DOHH2 (cell line): ENCODE measurements around the gene PDCD2L.

Source experiments
- H3F3A ChIP-seq: fragments of 200-600 bp; sonication (generic), shearing (Covaris generic); 2 replicates; pipeline ENCODE4 v1.6.0; 2016; ENCODE audit warnings: antibody characterized with exemption, mild to moderate bottlenecking; ENCODE audit not compliant: control insufficient read depth, insufficient read depth
- H3K27ac ChIP-seq: fragments of 200-600 bp; sonication (generic); 2 replicates; pipeline ENCODE4 v1.5.1; 2014; ENCODE audit warnings: low read depth, mild to moderate bottlenecking, low read length, moderate library complexity
- H3K27me3 ChIP-seq: fragments of 200-600 bp; sonication (generic); 2 replicates; pipeline ENCODE4 v1.6.1; 2014; ENCODE audit warnings: mild to moderate bottlenecking, low read length, mixed read lengths; ENCODE audit not compliant: control insufficient read depth
- H3K36me3 ChIP-seq: fragments of 200-600 bp; sonication (generic); 2 replicates; pipeline ENCODE4 v1.6.1; 2014; ENCODE audit warnings: mild to moderate bottlenecking, low read length, moderate library complexity, mixed read lengths; ENCODE audit not compliant: control insufficient read depth
- H3K4me1 ChIP-seq: fragments of 200-600 bp; sonication (generic); 2 replicates; pipeline ENCODE4 v1.6.1; 2014; ENCODE audit warnings: mild to moderate bottlenecking, low read length, mixed read lengths; ENCODE audit not compliant: control insufficient read depth
- H3K4me2 ChIP-seq: fragments of 200-600 bp; sonication (generic); 2 replicates; pipeline ENCODE4 v1.6.0; 2014; ENCODE audit warnings: mild to moderate bottlenecking, low read length, moderate library complexity
- H3K4me3 ChIP-seq: fragments of 200-600 bp; sonication (generic); 2 replicates; pipeline ENCODE4 v1.5.1; 2014; ENCODE audit warnings: mild to moderate bottlenecking, low read length, mixed read lengths
- H3K79me2 ChIP-seq: fragments of 200-600 bp; sonication (generic); 2 replicates; pipeline ENCODE4 v1.6.1; 2014; ENCODE audit warnings: mild to moderate bottlenecking, low read length, mixed read lengths; ENCODE audit not compliant: control insufficient read depth
- H3K9me2 ChIP-seq: fragments of 200-600 bp; sonication (generic); replicated peaks from 2 replicates; pipeline ENCODE4 v1.6.1; 2014; ENCODE audit warnings: mild to moderate bottlenecking, low read length, mixed read lengths; ENCODE audit not compliant: control insufficient read depth
- H3K9me3 ChIP-seq: fragments of 200-600 bp; sonication (generic); 2 replicates; pipeline ENCODE4 v1.6.1; 2014; ENCODE audit warnings: antibody characterized with exemption, low read length, mixed read lengths; ENCODE audit not compliant: control insufficient read depth, insufficient read depth
- H4K20me1 ChIP-seq: fragments of 200-600 bp; sonication (generic); 2 replicates; pipeline ENCODE4 v1.6.0; 2014; ENCODE audit warnings: low read depth, mild to moderate bottlenecking, antibody characterized with exemption, low read length, moderate library complexity; ENCODE audit not compliant: control insufficient read depth, insufficient read depth
- CTCF ChIP-seq: fragments of 200-600 bp; sonication (generic); IDR thresholded peaks from one replicate; pipeline ENCODE4 v1.5.1; 2014; ENCODE audit warnings: antibody characterized with exemption, mild to moderate bottlenecking, low read depth, low read length; ENCODE audit not compliant: poor library complexity, severe bottlenecking
- EZH2phosphoT487 ChIP-seq: fragments of 200-600 bp; sonication (generic); IDR thresholded peaks from 2 replicates; pipeline ENCODE4 v1.6.1; 2017; ENCODE audit warnings: borderline replicate concordance, mild to moderate bottlenecking, antibody characterized with exemption, low read length, moderate library complexity, mixed read lengths

The PDCD2L gene

GRCh38 chr19:34373601-34374288, 30.5 kb upstream of the PDCD2L start:
- Histone ChIP-seq H3K9me3 (no peaks in the 10 kb centered on the region), H3K36me3 (peaks cover 77% of the 10 kb centered on the region), H4K20me1 (peaks cover 5% of the 10 kb centered on the region; the same call in 1 of the 2 replicates), H3K79me2 (peaks cover 61% of the 10 kb centered on the region), H3K27ac (no peak overlapping the region), H3K4me3 (no peak overlapping the region), H3K9me2 (no peaks in the 10 kb centered on the region), H3F3A (0 out of 2 replicates have a peak, but pooled peaks cover 4% of the 10 kb centered on the region), H3K4me2 (no peak overlapping the region), H3K27me3 (no peaks in the 10 kb centered on the region), H3K4me1 (no peaks in the 10 kb centered on the region)
- TF ChIP-seq CTCF (no peak), EZH2phosphoT487 (no peak)

- no peak overlapping the region for H3K27ac ChIP-seq
- H4K20me1 ChIP-seq: peaks cover 5% of the 10 kb centered on the region; the same call in 1 of the 2 replicates
- peaks cover 76% of the 10 kb centered on the region for H3K36me3 ChIP-seq
- no peak overlapping the region for H3K4me3 ChIP-seq
- H3F3A ChIP-seq: 0 out of 2 replicates have a peak, but pooled peaks cover 4% of the 10 kb centered on the region
- no peaks in the 10 kb centered on the region for H3K9me2 ChIP-seq
- H3K9me3 ChIP-seq: no peaks in the 10 kb centered on the region
- TF ChIP-seq EZH2phosphoT487 (no peak), CTCF (no peak)
- no peak overlapping the region for H3K4me2 ChIP-seq
- no peaks in the 10 kb centered on the region for H3K27me3 ChIP-seq
- no peaks in the 10 kb centered on the region for H3K4me1 ChIP-seq
- H3K79me2 ChIP-seq: peaks cover 43% of the 10 kb centered on the region
Measured at GRCh38 chr19:34375598-34375997, 28.6 kb upstream of the PDCD2L start.

GRCh38 chr19:34380639-34381241, 23.5 kb upstream of the PDCD2L start:
- Histone ChIP-seq H3K79me2 (peaks cover 6% of the 10 kb centered on the region), H3K9me3 (no peaks in the 10 kb centered on the region), H3K27ac (no peak overlapping the region), H3K9me2 (no peaks in the 10 kb centered on the region), H4K20me1 (no peaks in the 10 kb centered on the region), H3K4me3 (no peak overlapping the region), H3K27me3 (no peaks in the 10 kb centered on the region), H3K4me1 (no peaks in the 10 kb centered on the region), H3F3A (no peaks in the 10 kb centered on the region), H3K4me2 (no peak overlapping the region), H3K36me3 (peaks cover 86% of the 10 kb centered on the region)
- no peak for TF ChIP-seq CTCF
- no peak for TF ChIP-seq EZH2phosphoT487
